GM12878 (cell line): ENCODE results near the gene HES7. TPM values are rescaled to one million over a fixed set of nuclear protein-coding genes. Genes with fewer than 3 reads are reported as not detected.

Experiments
- ATAC-seq: fragments of 200-7000 bp; cut with Tn5 transposase; 3 replicates; pipeline ENCODE4 v1.9.1; 2020; ENCODE audit warnings: mild to moderate bottlenecking, moderate library complexity
- BruUV-seq: library from RNA; stranded (reverse); fragments of 400-500 nt; replicated peaks from 2 replicates; lab custom pipeline; 2021; lab: Mats Ljungman, UMichigan
- CTCF ChIA-PET: fragments of 300-600 bp; sonication (Branson Sonifier 250); formaldehyde crosslinking; extraction: SDS; loops from one replicate; lab custom pipeline; 2021; ENCODE audit warnings: inconsistent platforms; lab: Yijun Ruan, JAX
- POLR2A ChIA-PET: fragments of 350-600 bp; formaldehyde crosslinking; extraction: SDS; loops from one replicate; lab custom pipeline; 2021; ENCODE audit warnings: inconsistent platforms; lab: Charles Lee
- RAD21 ChIA-PET: fragments of 300-600 bp; sonication (Branson Sonifier 250); formaldehyde crosslinking; loops from one replicate; lab custom pipeline; 2023; ENCODE audit warnings: antibody characterized with exemption; ENCODE audit not compliant: unreplicated experiment; lab: Charles Lee
- SMC1A ChIA-PET: fragments of 300-600 bp; sonication (Branson Sonifier 250); formaldehyde crosslinking; loops from one replicate; lab custom pipeline; 2023; ENCODE audit not compliant: unreplicated experiment, uncharacterized antibody; lab: Charles Lee
- DNase-seq: peaks from one replicate; pipeline ENCODE4 v3.0.0-alpha.2; 2011; ENCODE audit warnings: low read depth, low spot score
- FAIRE-seq: peaks from 3 replicates; lab custom pipeline; 2011; peaks lifted over from hg19 to GRCh38; lab: Jason Lieb, UNC
- H2AFZ ChIP-seq: 2 replicates; pipeline ENCODE4 v1.6.0; 2011; ENCODE audit warnings: low read depth, low read length, control low read depth; ENCODE audit not compliant: control insufficient read depth
- H3K27ac ChIP-seq: 2 replicates; pipeline ENCODE4 v1.5.1; 2011; ENCODE audit warnings: control low read depth; ENCODE audit not compliant: control insufficient read depth, insufficient read depth
- H3K27me3 ChIP-seq, 2 experiments: replicated peaks in 1 of 2; 2 replicates each; pipeline versions ENCODE4 v1.6.0 to v1.6.1; 2011; ENCODE audit warnings: low read length in 1 of 2; ENCODE audit not compliant: control insufficient read depth in 2 of 2, insufficient read depth in 2 of 2
- H3K36me3 ChIP-seq, 2 experiments: 2 replicates each; pipeline ENCODE4 v1.5.1; 2011; ENCODE audit warnings: low read length in 1 of 2; ENCODE audit not compliant: control insufficient read depth in 2 of 2, insufficient read depth in 2 of 2
- H3K4me1 ChIP-seq: 2 replicates; pipeline ENCODE4 v1.6.1; 2011; ENCODE audit warnings: mild to moderate bottlenecking, low read length, moderate library complexity, mixed read lengths; ENCODE audit not compliant: control insufficient read depth, insufficient read depth
- H3K4me2 ChIP-seq: 2 replicates; pipeline ENCODE4 v1.6.0; 2011; ENCODE audit warnings: control low read depth; ENCODE audit not compliant: control insufficient read depth, insufficient read depth
- H3K4me3 ChIP-seq: fragments of 200-600 bp; sonication (generic); 2 replicates; pipeline ENCODE4 v1.5.1; 2016
- H3K79me2 ChIP-seq: 2 replicates; pipeline ENCODE4 v1.6.0; 2011; ENCODE audit warnings: low read length; ENCODE audit not compliant: control insufficient read depth, insufficient read depth
- H3K9ac ChIP-seq: 2 replicates; pipeline ENCODE4 v1.8.0; 2011; ENCODE audit warnings: low read length, control low read depth, mixed read lengths; ENCODE audit not compliant: control insufficient read depth, insufficient read depth
- H3K9me3 ChIP-seq: replicated peaks from 3 replicates; pipeline ENCODE4 v1.5.1; 2011; ENCODE audit warnings: mild to moderate bottlenecking, low read length; ENCODE audit not compliant: control insufficient read depth, insufficient read depth
- H4K20me1 ChIP-seq: 2 replicates; pipeline ENCODE4 v1.6.0; 2011; ENCODE audit not compliant: control insufficient read depth, insufficient read depth
- FOS ChIP-seq: IDR thresholded peaks from 3 replicates; pipeline ENCODE4 v1.6.1; 2011; ENCODE audit warnings: borderline replicate concordance; ENCODE audit not compliant: insufficient read length; ENCODE audit errors: extremely low read depth
- GABPA ChIP-seq: IDR thresholded peaks from 2 replicates; pipeline ENCODE4 v1.6.1; 2014; ENCODE audit warnings: antibody characterized with exemption, low read depth, mild to moderate bottlenecking, inconsistent platforms
- NR2C1 ChIP-seq: fragments of 450-650 bp; IDR thresholded peaks from 2 replicates; pipeline ENCODE4 v1.6.1; 2017; ENCODE audit warnings: antibody characterized with exemption, mild to moderate bottlenecking, moderate library complexity
- POLR2A ChIP-seq: IDR thresholded peaks from 2 replicates; pipeline ENCODE4 v1.6.1; 2011; ENCODE audit warnings: low read depth, mild to moderate bottlenecking, low read length
- POLR2AphosphoS5 ChIP-seq: IDR thresholded peaks from 2 replicates; pipeline ENCODE4 v1.6.1; 2011; ENCODE audit warnings: mild to moderate bottlenecking, low read length, inconsistent platforms
- WGBS: methylation state at CpG from one replicate; pipeline ENCODE4 v1.1.6; 2016; ENCODE audit warnings: low lambda C conversion rate; ENCODE audit not compliant: insufficient replicate concordance, insufficient coverage; ENCODE audit errors: missing lambda C conversion rate; 5-methylcytosine and 5-hydroxymethylcytosine counted together
- in situ Hi-C: fragments of 300-500 bp; cut with MboI; formaldehyde crosslinking; loops from 9 replicates; pipeline ENCODE4 v1.14.3; 2018; ENCODE audit warnings: mixed read lengths
- intact Hi-C: fragments of 100-400 bp; cut with micrococcal nuclease; formaldehyde crosslinking; loops from one replicate; pipeline ENCODE4 v1.14.2; 2022; ENCODE audit not compliant: unreplicated experiment
- polyA plus RNA-seq, 11 experiments: library from polyadenylated mRNA; depleted of rRNA in 4 of 11; unstranded in 6 of 11; stranded (reverse) in 5 of 11; fragments of >200 nt; fragmentation: Nextera tagmentation in 4 of 11; fragmentation: Illumina TruSeq in 1 of 11; extraction: Ambion mirVana in 4 of 11; extraction: Trizol in 1 of 11; gene quantifications; 1 replicate in 1 of 11; 2 replicates in 10 of 11; pipeline versions ENCODE4 v1.2.1 to v1.2.3, GENCODE V29; 2011 to 2016; ENCODE audit warnings: inconsistent platforms in 2 of 11, missing spikeins in 2 of 11, low read depth in 1 of 11
- total RNA-seq, 4 experiments: library from RNA; depleted of rRNA in 3 of 4; stranded (reverse); fragments of >200 nt in 3 of 4; fragmentation: Illumina TruSeq in 1 of 4; extraction: Trizol in 1 of 4; gene quantifications; 2 replicates each; pipeline versions ENCODE4 v1.2.1 to v1.2.3, GENCODE V29; 2013 to 2021

The HES7 gene
- total and polyA plus RNA-seq, 10 of the 15 experiments (the other 5 are each of a cell fraction or from before 2014, with no cell fraction given), result 0.07 to 1.3 (median 0.63) TPM; not detected in 4

- DNase-seq, result no peak
- Histone ChIP-seq H3K9me3 (no peaks in the 10 kb centered on the region), H3K27me3 (no peaks in the 10 kb centered on the region), H3K4me3 (peak overlapping the region; percentile 95), H3K27ac (peak overlapping the region; percentile 87), H3K79me2 (peaks cover 24% of the 10 kb centered on the region), H2AFZ (no peak overlapping the region), H3K9ac (peak overlapping the region; percentile 91), H3K36me3 (peaks cover 0 to 5% of the 10 kb centered on the region in 2 experiments; a peak in 1 of 4 replicates), H3K4me2 (peak overlapping the region; percentile 100), H3K4me1 (peaks cover 33% of the 10 kb centered on the region), H4K20me1 (no peaks in the 10 kb centered on the region)
- in situ Hi-C loops (no loop called here), intact Hi-C loops (loop anchor here (5.0 kb wide), 1 partner anchor 99 kb away; no protein-coding TSS in a partner anchor)
- SMC1A ChIA-PET, result interaction anchor here (0.7 to 2.7 kb wide), 12 partner anchors 11 to 139 kb away, joined by 3 to 15 read pairs (median 4); no protein-coding TSS in a partner anchor
- FAIRE-seq, result no peak
- CTCF ChIA-PET, result interaction anchor here (0.8 to 2.3 kb wide), 11 partner anchors 12 to 172 kb away, joined by 3 to 11 read pairs (median 5); no protein-coding TSS in a partner anchor
- TF ChIP-seq GABPA, result no peak
- no peak for TF ChIP-seq NR2C1
- peak; percentile 66 for TF ChIP-seq POLR2A
- peak; percentile 25; the same call in 1 of the 2 replicates for TF ChIP-seq POLR2AphosphoS5
- no peak for TF ChIP-seq FOS
- ATAC-seq, result peak; percentile 3
- TSS peak; percentile 82 for BruUV-seq
- RAD21 ChIA-PET, result interaction anchor here (1.1 to 2.2 kb wide), 4 partner anchors 35 to 60 kb away, joined by 3 to 9 read pairs (median 4); no protein-coding TSS in a partner anchor
- POLR2A ChIA-PET, result interaction anchor here (0.9 to 2.6 kb wide), 5 partner anchors 9 to 25 kb away, joined by 3 to 12 read pairs (median 4); partner anchors contain the start of gene PER1
- WGBS, result 47% methylated on average over 19 of the region's 19 CpGs
Observed at GRCh38 chr17:8161289-8162232, 37.7 kb upstream of the HES7 start.
